Lower leg skin (tissue), 3 donors: ENCODE measurements around the gene GUCY1B1.

Experiments
- CTCF ChIP-seq, 3 donors: fragments of 450-650 bp; IDR thresholded peaks; one replicate each; pipeline ENCODE4 v1.5.1; 2016; ENCODE audit warnings: antibody characterized with exemption in 3 of 3, mild to moderate bottlenecking in 3 of 3, moderate library complexity in 2 of 3
- POLR2A ChIP-seq, 2 donors: fragments of 450-650 bp; IDR thresholded peaks; one replicate each; pipeline ENCODE4 v1.6.1; 2016 to 2017; ENCODE audit warnings: antibody characterized with exemption in 2 of 2, mild to moderate bottlenecking in 1 of 2, moderate library complexity in 1 of 2

GRCh38 chr4:155758481-155759371, at the start of gene GUCY1B1:
- no peak for TF ChIP-seq CTCF (IDR thresholded peaks at IDR 0.05)
- TF ChIP-seq POLR2A (IDR thresholded peaks at IDR 0.05): no peak
